ENCODE data around the gene SMC1B.
A peak's percentile ranks its signal among the peaks of the same experiment; 100 is the strongest.
"Not testable (repeated sequence)": the region's sequence is repeated elsewhere in the genome, so short reads cannot be mapped to it uniquely, and the experiment has no call there.

The SMC1B gene

DNA sequence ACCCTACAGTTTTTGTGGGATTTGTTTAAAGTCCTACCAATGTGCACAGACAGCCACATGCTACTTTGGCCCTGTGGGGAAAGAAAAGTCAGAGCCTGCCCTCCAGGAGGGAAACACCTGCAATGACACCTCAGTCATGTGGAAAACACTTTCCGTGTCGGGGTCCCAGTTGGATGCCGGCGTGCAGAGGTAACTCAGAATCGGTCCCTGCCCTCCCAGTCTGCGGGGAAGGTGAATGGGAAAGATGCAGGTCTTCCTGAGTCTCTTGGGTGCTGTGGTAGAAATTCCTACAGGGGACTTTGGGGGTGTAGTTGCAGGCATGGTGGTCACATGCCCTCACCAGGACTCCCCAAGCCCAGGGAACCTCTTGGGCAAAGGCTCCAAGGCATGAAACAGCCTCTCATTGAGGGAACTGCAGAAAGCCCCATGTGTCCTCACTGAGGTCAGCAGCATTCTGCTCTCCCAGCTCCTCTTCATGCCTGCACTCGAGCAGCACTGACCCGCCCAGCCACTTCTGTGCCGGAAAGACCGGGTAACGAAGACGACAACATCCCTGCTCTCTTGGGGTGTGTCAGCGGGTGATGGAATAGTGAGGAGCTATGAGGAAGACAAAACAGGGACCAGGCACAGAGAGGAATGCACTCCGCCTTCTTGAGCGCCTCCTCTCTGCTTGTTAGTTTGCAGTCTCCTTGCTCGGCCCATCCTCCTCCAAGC is 4.8 kb upstream of the SMC1B start:
- DNase-seq, result no peak

DNA sequence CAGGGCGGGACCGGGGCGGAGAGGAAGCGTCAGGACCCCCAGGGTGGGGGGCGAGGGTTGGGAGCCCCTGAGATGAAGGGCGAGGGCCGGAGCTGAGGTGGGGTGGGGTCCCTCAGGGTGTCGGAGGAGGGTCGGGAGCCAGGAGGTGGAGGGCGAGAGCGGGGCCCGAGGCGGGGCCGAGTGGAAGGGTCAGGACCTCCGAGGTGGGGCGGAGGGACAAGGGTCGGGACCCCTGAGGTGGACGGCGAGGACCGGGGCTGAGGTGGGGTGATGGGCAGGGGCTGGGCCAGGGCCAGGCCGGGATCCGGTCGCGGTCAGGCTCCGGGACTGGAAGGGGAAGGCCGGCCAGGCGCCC is 409 bp downstream of the SMC1B start:
- DNase-seq, result no peak

DNA sequence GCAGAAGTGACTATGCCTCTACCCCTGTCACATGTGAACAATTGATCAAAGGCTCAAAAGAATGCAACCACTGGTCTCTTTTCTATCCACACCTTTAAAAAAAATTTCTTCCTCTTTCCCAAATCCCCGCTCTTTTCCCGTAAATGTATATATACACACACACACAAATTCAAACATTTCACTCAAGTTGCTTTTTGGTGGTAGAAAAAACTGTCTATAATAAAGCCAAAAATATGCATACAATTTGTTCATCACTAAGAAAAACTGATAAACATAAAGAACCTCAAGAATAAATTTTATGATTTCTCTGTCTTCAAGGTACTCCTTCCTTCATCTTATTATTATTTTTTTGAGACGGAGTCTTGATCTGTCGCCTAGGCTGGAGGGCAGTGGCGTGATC is 5.6 kb downstream of the SMC1B start:
- no peak for DNase-seq

DNA sequence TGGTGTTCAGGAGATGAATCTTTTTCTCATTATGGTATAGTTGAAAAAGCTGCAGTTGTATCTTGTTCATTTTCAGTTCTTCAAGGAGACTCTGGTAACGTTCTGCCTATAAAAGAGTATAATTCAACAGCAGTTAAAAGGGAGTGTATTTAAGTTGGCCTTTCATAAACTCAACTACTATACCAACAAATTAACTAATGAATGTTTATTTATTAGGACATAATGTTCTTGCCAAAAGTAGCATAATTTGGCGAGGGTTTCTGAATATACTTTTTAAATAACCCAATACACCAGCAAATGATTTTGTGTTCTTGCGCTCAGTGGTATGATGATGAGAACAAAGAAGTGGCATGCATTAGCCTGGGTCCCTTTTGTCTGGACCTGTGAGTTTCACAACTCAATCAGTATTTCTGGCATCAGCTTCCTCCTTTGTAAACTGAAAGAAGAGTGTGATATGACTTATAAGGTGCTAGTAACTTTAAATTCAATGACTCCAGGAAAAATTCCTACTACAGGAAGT is 10.9 kb downstream of the SMC1B start:
- no peak for DNase-seq

DNA sequence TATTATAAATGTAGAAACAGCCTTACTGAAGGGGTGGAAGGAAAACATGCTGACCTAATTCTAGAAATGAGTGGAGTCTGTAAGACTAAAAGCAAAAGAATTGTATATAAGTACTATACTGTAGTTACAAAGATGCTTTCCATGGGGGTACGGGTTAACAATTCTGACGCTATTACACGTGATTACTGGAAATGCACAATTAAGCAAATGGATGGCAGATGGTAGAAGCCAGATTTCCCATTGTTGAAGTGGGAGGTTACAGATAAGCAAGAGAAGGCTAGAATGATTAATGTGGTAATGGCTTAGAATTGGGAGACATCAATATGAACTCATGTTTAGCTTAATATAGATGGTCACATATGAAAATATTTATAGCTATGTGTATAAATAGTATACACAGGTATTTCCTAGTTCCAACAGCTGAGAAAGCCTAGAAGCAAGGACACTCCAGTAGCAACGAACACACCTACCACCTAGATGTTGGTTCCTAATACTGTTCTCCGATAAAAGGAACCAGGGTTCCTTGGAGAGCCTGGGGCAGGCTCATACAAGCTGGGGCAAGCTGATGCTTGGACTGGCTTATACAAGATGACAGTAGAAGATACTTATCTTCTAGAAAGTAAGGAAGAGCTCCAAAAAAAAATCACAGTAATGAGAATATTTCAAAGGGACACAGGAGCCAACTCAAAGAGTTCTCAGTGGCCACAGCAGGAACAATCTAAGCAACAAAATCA is 13.5 kb downstream of the SMC1B start:
- no peak for DNase-seq

DNA sequence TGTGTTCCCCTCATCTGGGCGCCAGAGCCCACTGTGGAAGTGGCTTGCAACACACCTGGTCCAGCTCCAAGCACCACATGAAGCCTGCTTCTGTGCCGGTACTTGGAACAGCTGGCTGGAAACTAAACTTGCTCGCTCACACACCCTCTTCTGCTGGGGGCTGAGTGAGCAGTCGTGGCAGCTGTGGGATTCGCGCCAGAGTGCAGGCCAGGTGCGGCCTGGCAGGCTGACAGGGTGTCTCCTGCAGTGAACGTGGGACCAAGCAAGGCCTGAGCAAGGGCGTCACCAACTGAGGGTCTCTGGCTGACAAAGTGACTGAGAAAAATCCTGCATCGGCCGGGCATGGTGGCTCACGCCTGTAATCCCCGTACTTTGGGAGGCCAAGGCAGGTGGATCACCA is 15.2 kb downstream of the SMC1B start:
- DNase-seq, result no peak

DNA sequence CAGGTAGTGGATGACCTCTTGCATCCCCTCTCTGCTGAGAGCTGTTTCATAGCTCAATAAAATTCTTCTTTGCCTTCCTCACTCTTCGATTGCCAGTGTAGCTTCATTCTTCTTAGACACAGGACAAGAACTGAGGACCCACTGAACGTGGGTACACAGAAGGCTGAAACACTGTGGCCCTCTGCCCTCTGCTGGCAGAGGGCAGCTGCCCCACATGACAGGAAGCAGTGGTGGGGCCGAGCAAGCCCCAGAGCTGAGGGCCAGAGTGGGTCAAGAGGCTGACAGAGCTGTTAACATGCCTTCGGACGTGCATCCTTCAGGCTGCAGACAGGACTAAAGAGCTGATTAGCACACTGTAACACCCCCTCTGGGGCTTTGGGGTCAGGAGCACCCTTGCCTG is 15.6 kb downstream of the SMC1B start:
- DNase-seq, result no peak

DNA sequence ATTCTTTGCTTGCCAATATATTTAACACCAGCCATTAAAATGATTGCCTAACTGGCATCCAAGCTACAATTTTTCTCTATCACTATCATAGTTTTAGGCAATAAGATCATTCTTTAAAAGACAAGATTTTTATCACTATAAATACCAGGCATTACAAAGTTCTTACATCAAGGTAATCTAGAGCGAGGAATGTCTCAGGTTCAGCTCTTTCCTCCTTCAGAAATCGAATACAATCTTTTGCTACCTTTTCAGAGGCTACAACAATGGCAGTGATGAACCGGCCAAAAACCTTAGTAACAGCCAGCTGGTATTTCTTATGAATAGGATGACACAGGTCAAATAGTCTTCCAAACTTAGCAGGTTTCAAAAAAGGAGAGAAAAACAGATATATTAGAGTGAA is 23.9 kb downstream of the SMC1B start:
- DNase-seq, result no peak

DNA sequence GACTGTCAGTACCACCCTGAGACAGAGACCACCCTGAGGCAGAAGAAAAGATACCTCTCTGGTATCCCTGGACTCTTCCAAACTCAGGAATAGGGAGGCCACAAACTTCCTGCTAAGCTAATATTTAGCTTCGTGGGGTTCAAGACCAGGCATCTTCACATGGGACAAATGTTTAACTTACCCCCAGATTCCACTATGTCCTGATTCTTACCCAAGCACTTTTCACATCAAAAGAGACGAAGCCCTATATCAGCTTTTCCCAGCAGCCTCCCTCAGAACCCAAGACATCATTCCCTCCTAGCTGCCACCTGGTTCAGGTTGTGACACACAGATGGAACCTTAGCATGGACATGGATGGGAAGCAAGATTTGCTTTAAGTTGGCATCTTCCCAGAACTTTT is 32.1 kb downstream of the SMC1B start:
- no peak for DNase-seq

DNA sequence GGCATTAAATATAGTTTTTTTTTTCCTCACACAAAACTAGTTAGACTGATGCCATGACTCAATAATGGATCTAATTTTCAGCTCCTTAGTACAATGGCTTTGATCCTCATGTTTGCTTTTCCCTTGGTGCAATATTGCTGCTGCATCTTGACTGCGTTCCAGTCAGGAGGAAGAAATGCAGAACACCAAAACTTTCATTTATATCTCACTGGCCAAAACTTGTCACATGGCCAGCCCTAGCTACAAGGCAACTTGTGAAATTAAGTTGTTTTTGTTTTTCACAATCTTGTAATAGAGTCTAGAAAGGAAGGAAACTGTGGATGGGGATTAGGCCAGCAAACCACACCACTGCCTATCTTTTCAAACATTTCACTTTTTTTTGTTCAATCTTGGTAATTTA is 36.7 kb downstream of the SMC1B start:
- DNase-seq, result no peak

DNA sequence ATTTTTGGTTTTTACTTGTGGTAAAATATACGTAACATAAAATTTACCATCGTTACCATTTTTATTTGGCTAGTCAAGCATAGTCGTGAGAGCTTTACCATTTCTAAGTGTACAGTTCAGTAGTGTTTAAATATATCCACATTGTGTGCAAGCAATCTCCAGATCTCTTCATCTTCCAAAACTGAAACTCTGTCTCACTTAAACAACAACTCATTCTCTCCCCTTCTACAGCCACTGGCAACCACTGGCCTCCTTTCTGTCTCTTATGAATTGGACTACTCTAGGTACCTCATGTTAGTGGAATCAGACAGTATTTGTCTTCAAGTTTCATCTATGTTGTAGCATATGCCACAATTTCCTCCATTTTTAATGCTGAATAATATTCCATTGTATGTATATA is 37.4 kb downstream of the SMC1B start:
- no peak for DNase-seq

DNA sequence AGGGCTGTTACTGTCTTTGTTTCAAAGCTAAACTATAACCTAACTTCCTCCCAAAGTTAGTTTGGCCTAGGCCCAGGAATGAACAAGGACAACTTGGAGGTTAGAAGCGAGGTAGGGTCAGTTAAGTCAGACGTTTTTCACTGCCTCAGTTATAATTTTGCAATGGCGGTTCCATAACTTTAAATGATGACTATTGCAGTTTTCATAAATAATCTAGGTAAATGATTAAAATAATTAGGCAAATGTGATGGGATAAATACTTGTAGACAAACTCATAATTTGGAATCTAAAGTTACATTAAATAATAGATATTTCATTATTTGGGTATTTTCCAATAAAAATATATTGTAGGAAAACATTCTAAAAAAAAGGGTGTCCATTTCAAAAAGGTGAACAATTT is 39.8 kb downstream of the SMC1B start:
- not testable (repeated sequence) for DNase-seq

DNA sequence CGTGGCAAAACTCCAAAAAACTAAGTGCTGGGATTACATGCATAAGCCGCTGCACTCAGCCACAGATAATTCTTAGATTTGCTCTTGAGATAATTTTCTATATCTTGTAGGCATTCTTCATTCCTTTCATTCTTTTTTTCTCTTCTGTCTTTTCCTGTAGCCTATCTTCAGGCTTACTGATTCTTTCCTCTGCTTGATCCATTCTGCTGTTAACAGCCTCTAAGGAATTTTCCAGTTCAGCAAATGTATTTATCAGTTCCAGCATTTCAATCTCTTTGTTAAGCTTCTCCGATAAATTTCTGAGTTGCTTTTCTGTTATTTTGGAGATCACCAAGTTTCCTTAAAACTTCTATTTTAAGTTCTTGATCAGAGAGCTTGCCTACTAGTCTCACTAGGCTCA is 46.7 kb downstream of the SMC1B start:
- no peak for DNase-seq

DNA sequence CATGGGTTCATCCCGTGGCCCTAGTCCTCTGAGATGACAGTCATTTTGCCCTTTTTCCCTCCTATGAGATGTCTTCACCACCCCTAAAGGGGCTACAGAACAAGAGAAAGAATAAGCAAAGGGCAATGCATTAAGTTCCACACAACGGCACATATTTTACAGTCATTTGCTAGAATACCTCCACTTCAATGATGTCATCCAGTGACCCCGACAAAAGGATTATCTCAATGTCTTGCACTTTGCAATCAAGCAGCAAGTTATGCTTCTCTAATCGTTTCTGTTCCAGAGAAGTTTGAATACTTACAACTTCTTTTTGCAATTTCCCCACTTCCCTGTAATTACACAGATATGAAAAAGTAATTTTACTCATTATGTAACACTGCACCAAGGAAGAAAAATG is 53.8 kb downstream of the SMC1B start:
- no peak for DNase-seq

DNA sequence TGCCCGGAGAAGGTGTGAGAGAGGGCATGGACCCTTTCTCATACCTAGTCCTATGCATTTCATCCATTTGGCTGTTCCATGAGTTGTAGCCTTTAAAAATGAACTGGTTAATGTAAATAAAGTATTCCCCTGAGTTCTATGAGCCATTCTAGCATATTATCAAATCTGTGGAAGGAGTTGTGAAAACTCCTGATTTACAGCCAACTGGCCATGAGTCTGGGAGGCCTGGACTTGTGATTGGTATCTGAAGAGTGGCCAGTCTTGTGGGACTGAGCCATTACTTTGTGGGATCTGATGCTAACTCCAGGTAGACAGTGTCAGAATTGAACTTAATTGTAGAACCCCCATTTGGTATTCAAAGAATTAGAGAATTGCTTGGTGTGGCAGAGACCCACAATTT is 55.3 kb downstream of the SMC1B start:
- no peak for DNase-seq

DNA sequence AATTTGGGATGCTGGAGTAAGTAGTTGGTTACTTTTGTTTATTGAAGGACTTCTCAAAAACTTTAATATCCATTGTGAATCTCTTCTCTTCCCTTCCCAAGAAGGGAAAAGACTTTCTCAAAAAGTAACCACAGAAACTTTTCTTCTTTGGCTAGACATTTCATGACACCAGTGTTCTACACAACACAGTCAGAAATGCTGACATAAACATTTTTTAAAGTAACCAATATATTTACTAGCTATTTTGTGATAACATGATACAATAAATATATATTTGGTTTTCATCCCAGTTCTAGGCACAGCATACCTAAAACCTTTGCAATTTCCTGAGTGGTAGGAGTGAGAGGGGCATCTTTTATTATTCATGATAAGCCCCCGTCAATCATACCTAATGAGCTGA is 55.9 kb downstream of the SMC1B start:
- no peak for DNase-seq

DNA sequence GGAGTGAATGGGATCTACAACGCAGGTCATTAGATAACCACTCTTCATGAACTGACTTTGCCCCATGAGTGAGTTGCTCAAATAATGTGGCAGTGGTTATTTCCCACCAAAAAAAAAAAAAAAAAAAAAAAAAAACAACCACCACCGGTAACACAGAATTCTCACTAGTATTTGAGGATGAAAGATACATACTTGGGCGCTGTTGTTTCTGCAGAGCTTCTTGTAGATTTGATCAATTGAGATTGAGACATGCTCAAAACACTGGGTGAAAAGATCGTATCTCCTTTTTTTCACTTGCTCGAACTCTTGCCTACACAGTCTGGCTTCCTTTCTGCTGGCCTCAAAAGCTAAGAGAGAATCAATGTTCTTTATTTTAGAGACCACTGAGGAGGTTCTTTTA is 59.6 kb downstream of the SMC1B start:
- no peak for DNase-seq

DNA sequence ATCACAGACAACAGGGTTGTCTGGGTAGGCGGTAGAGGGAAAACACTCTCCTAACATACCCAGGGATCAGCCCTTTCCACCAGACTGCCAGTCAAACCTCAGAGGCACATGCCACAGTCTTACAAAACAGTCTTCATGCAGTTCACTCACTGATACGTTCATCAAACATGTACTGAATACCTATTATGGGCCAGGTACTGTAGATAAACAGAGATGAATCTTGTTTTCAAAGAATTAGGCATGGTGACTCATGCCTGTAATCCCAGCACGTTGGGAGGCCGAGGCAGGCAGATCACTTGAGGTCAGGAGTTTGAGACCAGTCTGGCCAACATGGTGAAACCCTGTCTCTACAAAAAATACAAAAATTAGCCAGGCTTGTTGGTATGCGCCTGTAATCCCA is 60.6 kb downstream of the SMC1B start:
- not testable (repeated sequence) for DNase-seq

DNA sequence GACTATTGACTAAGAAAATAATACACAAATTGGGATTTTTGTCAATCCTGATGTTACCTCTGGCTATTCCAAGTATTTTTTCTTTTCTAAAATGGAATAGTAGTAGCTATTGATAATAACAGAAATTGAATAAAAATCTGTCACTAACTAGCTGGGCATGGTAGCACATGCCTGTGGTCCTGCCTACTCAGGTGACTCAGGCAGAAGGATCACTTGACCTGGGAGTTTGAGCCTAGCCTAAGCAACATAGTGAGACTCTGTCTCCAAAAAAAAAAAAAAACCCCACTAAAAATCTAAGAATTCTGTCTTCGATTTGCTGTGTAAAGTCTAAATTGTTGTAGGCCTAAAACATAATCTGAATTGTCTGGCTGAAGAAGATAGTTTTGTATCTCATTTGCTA is 61.4 kb downstream of the SMC1B start:
- DNase-seq, result no peak

DNA sequence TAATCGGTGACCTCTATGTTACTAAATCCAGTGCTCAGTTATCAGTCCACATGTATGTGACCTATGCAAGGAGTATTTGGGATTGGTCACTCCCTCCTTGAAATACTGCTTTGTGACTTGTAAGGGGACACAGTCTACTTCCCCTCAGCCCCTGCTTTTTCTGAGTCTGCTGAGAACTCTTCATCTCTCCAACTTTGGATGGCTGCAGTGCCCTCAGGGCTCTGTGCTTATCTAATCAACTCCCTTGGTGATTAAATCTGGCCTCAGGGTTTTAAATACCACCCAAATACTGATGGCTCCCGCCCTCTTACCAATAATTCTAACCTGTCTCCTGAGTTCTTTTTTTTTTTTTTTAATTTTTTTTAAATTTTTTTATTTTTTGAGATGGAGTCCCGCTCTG is 63.5 kb downstream of the SMC1B start:
- DNase-seq, result no peak

DNA sequence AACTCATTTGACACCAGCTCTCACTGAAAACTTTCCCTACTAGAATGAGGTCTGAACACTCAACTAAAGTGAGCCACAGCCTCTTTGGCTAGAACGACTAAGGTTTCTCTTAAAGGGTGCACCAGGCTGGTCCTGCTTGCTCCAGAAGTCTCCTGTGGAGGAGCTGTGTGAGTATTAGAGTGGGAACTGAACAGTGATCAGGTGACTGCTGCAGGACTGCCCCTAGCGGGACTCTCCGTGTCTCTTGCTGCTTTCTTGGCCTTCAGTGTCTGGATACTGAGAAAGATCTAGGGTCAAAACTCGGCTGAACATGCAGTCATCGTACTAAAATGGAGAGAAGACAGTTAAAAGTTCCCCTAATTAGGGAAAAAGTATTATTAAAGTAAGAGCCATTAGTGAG is 69.1 kb downstream of the SMC1B start:
- no peak for DNase-seq

DNA sequence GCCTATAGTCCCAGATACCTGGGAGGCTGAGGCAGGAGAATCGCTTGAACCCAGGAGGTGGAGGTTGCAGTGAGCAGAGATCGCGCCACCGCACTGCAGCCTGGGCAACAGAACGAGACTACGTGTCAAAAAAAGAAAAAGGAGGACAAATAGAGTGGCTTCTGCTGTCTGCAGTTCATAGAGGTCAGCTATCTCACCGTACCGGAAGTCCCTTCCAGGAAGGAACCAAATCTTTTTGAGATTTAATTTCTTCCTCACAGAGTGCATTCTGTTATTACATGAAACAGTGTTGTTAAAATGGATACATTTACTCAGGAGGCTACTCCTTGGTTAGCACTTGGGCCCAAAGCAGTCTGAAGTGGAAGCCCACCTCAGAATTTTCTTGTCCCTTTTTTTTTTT is 70.3 kb downstream of the SMC1B start:
- no peak for DNase-seq

DNA sequence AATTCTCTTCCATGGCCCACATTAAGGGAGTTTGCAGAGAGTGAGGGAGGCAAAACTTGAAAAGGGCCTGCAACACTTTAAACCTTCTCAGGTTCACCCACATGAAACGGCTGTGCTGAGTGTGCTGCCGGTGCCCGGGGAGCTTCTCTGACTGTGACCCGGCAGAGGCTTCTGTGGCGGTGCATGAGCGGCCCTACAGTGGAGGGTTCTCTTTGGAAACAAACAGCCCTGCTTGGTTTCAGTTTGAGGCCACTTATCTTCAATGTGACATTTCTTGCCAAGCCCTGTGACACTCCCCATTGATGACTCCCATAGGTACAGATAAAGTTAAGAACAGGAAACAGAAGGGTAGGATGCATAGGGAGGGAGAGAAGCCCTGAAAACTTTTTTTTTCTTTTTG is 71.9 kb downstream of the SMC1B start:
- DNase-seq, result peak; percentile 33

DNA sequence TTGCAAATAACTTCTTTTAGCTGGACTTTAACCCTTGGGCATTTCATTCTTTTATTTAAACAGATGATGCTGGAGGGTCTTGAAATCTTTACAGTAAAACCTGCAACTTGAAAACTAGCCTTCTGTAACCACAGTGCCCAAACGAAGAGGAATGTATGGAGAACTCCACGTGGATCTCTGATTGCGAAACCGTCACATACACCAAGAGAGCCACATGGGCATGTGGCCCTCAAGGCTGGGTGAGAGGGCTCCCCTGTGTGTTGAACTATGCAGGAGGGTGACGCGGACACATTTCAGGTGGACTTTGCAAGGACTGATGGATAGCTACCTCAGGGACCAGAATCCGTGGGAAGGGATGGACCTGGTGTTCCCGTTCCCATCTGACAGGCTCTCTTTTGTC is 73.1 kb downstream of the SMC1B start:
- no peak for DNase-seq

DNA sequence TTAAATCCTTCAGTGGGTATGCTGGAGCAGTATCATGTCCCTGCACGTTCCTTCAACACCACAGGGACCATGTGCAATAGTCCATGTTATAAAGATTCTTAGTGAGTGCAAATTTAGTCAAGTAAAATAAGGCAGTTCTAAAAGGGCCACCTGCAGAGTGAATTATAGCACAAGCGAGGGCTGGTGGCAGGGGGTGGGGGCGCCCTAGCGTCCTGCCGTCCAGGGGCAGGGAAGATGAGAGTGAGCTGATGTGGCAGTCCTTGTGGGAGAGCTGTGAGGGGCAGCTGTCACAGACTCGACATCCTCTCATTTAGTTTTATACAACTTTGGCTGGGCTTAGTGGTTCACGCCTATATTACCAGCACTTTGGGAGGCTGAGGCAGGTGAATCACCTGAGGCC is 74.6 kb downstream of the SMC1B start:
- DNase-seq, result no peak

All from activated naive CD4-positive, alpha-beta T cell treated with Interleukin-2 at 50 U/mL for 16 hours (primary cell).